Kidney epithelial cell (primary cell): Measurements from ENCODE around the gene VCPKMT. TPM values are rescaled to one million over a fixed set of nuclear protein-coding genes. Genes with fewer than 3 reads are reported as not detected.

Source experiments
- DNase-seq: peaks from one replicate; pipeline ENCODE4 v3.0.0-alpha.2; 2010; ENCODE audit warnings: low read depth
- H3K27me3 ChIP-seq: 2 replicates; pipeline ENCODE4 v1.6.0; 2011; ENCODE audit warnings: low read length; ENCODE audit not compliant: control insufficient read depth, insufficient read depth
- H3K36me3 ChIP-seq: 2 replicates; pipeline ENCODE4 v1.5.1; 2011; ENCODE audit warnings: low read length; ENCODE audit not compliant: control insufficient read depth, insufficient read depth
- H3K4me3 ChIP-seq: 2 replicates; pipeline ENCODE4 v1.5.1; 2011; ENCODE audit warnings: low read depth, mild to moderate bottlenecking, control low read depth, low read length
- CTCF ChIP-seq: IDR thresholded peaks from 2 replicates; pipeline ENCODE4 v1.5.1; 2011; ENCODE audit warnings: mild to moderate bottlenecking, moderate library complexity, low read length, control low read depth, inconsistent platforms; ENCODE audit not compliant: insufficient read depth, poor library complexity, severe bottlenecking
- total RNA-seq: library from RNA; depleted of rRNA; stranded (reverse); fragments of >200 nt; gene quantifications from 2 replicates; pipeline ENCODE4 v1.2.3, GENCODE V29; 2015

The VCPKMT gene
- total RNA-seq, 1 donor from 2014 or later: 6.6 TPM

GRCh38 chr14:50061664-50062437, 54.5 kb downstream of the VCPKMT start:
- Histone ChIP-seq H3K27me3 (no peaks in the 10 kb centered on the region), H3K36me3 (no peaks in the 10 kb centered on the region), H3K4me3 (no peak overlapping the region)
- no peak for TF ChIP-seq CTCF
- no peak for DNase-seq

GRCh38 chr14:50060871-50061663, 55.3 kb downstream of the VCPKMT start:
- no peak overlapping the region for H3K4me3 ChIP-seq
- DNase-seq: peak; percentile 82
- H3K27me3 ChIP-seq: no peaks in the 10 kb centered on the region
- H3K36me3 ChIP-seq: no peaks in the 10 kb centered on the region
- TF ChIP-seq CTCF: no peak

GRCh38 chr14:50059763-50060616, 56.4 kb downstream of the VCPKMT start:
- no peaks in the 10 kb centered on the region for H3K36me3 ChIP-seq
- TF ChIP-seq CTCF: no peak

More at GRCh38 chr14:50059763-50060616, 56.4 kb downstream of the VCPKMT start:
- Histone ChIP-seq H3K27me3 (no peaks in the 10 kb centered on the region), H3K4me3 (no peak overlapping the region)
- no peak for DNase-seq

Other genes starting within 250 kb of the VCPKMT start
- gene ARF6, start 223.5 kb downstream of the VCPKMT start, total RNA-seq: 69.6 and 76.3 TPM in 2 replicates
- gene SOS2, start 115.0 kb upstream of the VCPKMT start, total RNA-seq: 23.6 and 26.3 TPM in 2 replicates
- gene L2HGDH, start 195.7 kb upstream of the VCPKMT start, total RNA-seq: 6.6 and 7.3 TPM in 2 replicates
- gene DMAC2L, start 195.8 kb upstream of the VCPKMT start, total RNA-seq: 14.0 and 27.5 TPM in 2 replicates